ENCODE data around the gene PLCH2. TPM values are rescaled to one million over a fixed set of nuclear protein-coding genes. Genes with fewer than 3 reads are reported as not detected.

Gene PLCH2
- total and polyA plus RNA-seq, 4 donors, result 0.33 to 1.3 (median 1.0) TPM; not detected in 1

- Histone ChIP-seq H3K9me3 (ENCODE audit: control insufficient read depth in 4 of 4, low read length in 3 of 4) (no peaks in the 10 kb centered on the region), H3K4me1 (ENCODE audit: control insufficient read depth in 4 of 4, insufficient read depth in 4 of 4, low read length in 3 of 4) (peaks cover 14 to 33% (median 29%) of the 10 kb centered on the region in 4 donors), H3K36me3 (ENCODE audit: control insufficient read depth in 4 of 4, insufficient read depth in 3 of 4, low read depth in 1 of 4, low read length in 3 of 4) (no peaks in the 10 kb centered on the region), H3K9ac (ENCODE audit: low read depth in 1 of 2, low read length in 2 of 2) (no peak overlapping the region), H3K4me3 (ENCODE audit: low read depth in 1 of 3, low read length in 3 of 3) (no peak overlapping the region), H3K27ac (ENCODE audit: low read depth in 1 of 2, low read length in 2 of 2) (no peak overlapping the region), H3K27me3 (ENCODE audit: control insufficient read depth in 4 of 4, insufficient read depth in 4 of 4, low read length in 3 of 4) (no peaks in the 10 kb centered on the region)
- WGBS, result 82% methylated on average over 17 of the region's 17 CpGs
- TF ChIP-seq ZBTB33 (IDR thresholded peaks at IDR 0.05) (no peak), GABPA (IDR thresholded peaks at IDR 0.05 in 1 of 2, conservative IDR thresholded peaks at IDR 0.05 in 1 of 2) (no peak), HNF4G (IDR thresholded peaks at IDR 0.05) (no peak), ATF3 (IDR thresholded peaks at IDR 0.05) (no peak)
- no peak for DNase-seq (ENCODE audit: low spot score)
These were observed 1.8 kb upstream of the PLCH2 start for GRCh38 chr1:2474104-2474844.

- 44% methylated on average over 13 of the region's 13 CpGs for WGBS
- no peak for DNase-seq (ENCODE audit: low spot score)
- H3K27ac ChIP-seq (ENCODE audit: low read depth in 1 of 2, low read length in 2 of 2), result peak overlapping the region in 1 of 2 donors; percentile 48
These were observed 1.1 kb upstream of the PLCH2 start for GRCh38 chr1:2474933-2475371.

More at GRCh38 chr1:2474933-2475371, 1.1 kb upstream of the PLCH2 start:
- TF ChIP-seq CTCF (IDR thresholded peaks at IDR 0.05; ENCODE audit: low read depth, low read length, missing input control) (no peak), HNF4A (conservative IDR thresholded peaks at IDR 0.05) (peak in 1 of 2 donors; percentile 90), RAD21 (IDR thresholded peaks at IDR 0.05) (no peak), ATF3 (IDR thresholded peaks at IDR 0.05) (no peak), GABPA (IDR thresholded peaks at IDR 0.05 in 1 of 2, conservative IDR thresholded peaks at IDR 0.05 in 1 of 2) (no peak), NR2F2 (IDR thresholded peaks at IDR 0.05) (no peak), TAF1 (conservative IDR thresholded peaks at IDR 0.05) (no peak), RXRA (IDR thresholded peaks at IDR 0.05) (peak in 1 of 2 donors; percentile 89), MAX (IDR thresholded peaks at IDR 0.05) (no peak), FOXA2 (IDR thresholded peaks at IDR 0.05) (no peak), YY1 (IDR thresholded peaks at IDR 0.05) (peak; percentile 76), JUND (IDR thresholded peaks at IDR 0.05) (no peak), ZBTB33 (IDR thresholded peaks at IDR 0.05) (no peak), HNF4G (IDR thresholded peaks at IDR 0.05) (no peak), FOXA1 (IDR thresholded peaks at IDR 0.05) (peak; percentile 59), EGR1 (IDR thresholded peaks at IDR 0.05; ENCODE audit: low read depth in 2 of 2) (peak in 1 of 2 donors; percentile 98), SP1 (IDR thresholded peaks at IDR 0.05) (peak; percentile 20), REST (IDR thresholded peaks at IDR 0.05) (peak; percentile 66)
- Histone ChIP-seq H3K9me3 (ENCODE audit: control insufficient read depth in 4 of 4, low read length in 3 of 4) (no peaks in the 10 kb centered on the region), H3K4me3 (ENCODE audit: low read depth in 1 of 3, low read length in 3 of 3) (no peak overlapping the region), H3K9ac (ENCODE audit: low read depth in 1 of 2, low read length in 2 of 2) (no peak overlapping the region), H3K36me3 (ENCODE audit: control insufficient read depth in 4 of 4, insufficient read depth in 3 of 4, low read depth in 1 of 4, low read length in 3 of 4) (no peaks in the 10 kb centered on the region), H3K4me1 (ENCODE audit: control insufficient read depth in 4 of 4, insufficient read depth in 4 of 4, low read length in 3 of 4) (peaks cover 14 to 33% (median 29%) of the 10 kb centered on the region in 4 donors), H3K27me3 (ENCODE audit: control insufficient read depth in 4 of 4, insufficient read depth in 4 of 4, low read length in 3 of 4) (no peaks in the 10 kb centered on the region)

Data from liver (tissue), 9 donors.